Measurements from ENCODE around the gene ME3. TPM values are rescaled to one million over a fixed set of nuclear protein-coding genes. Genes with fewer than 3 reads are reported as not detected.

ME3 gene
- total RNA-seq, 2 donors from 2014 or later = 13.8 to 20.3 TPM

DNA sequence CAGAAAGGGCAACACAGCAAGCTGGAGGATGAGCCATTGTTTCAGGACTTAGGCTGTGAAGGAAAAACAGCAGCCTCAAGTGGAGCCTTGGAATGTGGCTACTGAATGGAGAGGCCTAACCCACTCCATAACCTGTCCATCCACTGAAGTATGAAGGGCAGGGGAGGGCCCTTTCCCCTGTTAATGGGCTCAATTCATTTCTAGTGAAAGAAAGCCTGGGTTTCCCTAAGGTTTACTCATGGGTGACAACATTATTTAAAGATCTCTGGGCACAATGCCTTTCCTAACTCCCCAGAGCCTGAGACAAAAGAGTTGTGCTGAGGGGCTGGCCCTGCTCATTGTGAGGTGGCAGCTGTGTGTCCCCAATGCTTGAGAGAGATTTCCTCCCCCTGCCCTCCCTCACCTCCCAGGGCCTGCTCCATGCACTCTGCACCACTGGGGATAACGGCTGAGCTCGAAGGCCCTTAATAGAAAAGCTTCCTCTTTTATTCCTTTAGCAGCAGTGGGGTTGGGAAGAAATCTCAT is 83.8 kb downstream of the ME3 start:
- no peak for DNase-seq
- no peak overlapping the region for H3K27ac ChIP-seq
- H3K4me1 ChIP-seq = no peaks in the 10 kb centered on the region
- H3K27me3 ChIP-seq = no peaks in the 10 kb centered on the region
- no peak overlapping the region for H3K9ac ChIP-seq (ENCODE audit: low read depth in 2 of 2, low read length in 2 of 2)
- intact Hi-C loops (cut with DNase I) = no loop called here
- TF ChIP-seq, protein P1, sequence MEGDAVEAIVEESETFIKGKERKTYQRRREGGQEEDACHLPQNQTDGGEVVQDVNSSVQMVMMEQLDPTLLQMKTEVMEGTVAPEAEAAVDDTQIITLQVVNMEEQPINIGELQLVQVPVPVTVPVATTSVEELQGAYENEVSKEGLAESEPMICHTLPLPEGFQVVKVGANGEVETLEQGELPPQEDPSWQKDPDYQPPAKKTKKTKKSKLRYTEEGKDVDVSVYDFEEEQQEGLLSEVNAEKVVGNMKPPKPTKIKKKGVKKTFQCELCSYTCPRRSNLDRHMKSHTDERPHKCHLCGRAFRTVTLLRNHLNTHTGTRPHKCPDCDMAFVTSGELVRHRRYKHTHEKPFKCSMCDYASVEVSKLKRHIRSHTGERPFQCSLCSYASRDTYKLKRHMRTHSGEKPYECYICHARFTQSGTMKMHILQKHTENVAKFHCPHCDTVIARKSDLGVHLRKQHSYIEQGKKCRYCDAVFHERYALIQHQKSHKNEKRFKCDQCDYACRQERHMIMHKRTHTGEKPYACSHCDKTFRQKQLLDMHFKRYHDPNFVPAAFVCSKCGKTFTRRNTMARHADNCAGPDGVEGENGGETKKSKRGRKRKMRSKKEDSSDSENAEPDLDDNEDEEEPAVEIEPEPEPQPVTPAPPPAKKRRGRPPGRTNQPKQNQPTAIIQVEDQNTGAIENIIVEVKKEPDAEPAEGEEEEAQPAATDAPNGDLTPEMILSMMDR (IDR thresholded peaks at IDR 0.05) = no peak
- no peak overlapping the region for H3K4me3 ChIP-seq
- H3K9me3 ChIP-seq = no peaks in the 10 kb centered on the region
- no peaks in the 10 kb centered on the region for H3K36me3 ChIP-seq

GRCh38 chr11:86587264-86588193 is 84.9 kb downstream of the ME3 start:
- H3K36me3 ChIP-seq = no peaks in the 10 kb centered on the region
- intact Hi-C loops (cut with DNase I) = no loop called here
- no peaks in the 10 kb centered on the region for H3K4me1 ChIP-seq
- no peaks in the 10 kb centered on the region for H3K27me3 ChIP-seq
- no peak overlapping the region for H3K4me3 ChIP-seq
- H3K27ac ChIP-seq = no peak overlapping the region
- no peak overlapping the region for H3K9ac ChIP-seq (ENCODE audit: low read depth in 2 of 2, low read length in 2 of 2)
- DNase-seq = no peak
- no peaks in the 10 kb centered on the region for H3K9me3 ChIP-seq
- TF ChIP-seq, protein P1 (IDR thresholded peaks at IDR 0.05) = no peak

DNA sequence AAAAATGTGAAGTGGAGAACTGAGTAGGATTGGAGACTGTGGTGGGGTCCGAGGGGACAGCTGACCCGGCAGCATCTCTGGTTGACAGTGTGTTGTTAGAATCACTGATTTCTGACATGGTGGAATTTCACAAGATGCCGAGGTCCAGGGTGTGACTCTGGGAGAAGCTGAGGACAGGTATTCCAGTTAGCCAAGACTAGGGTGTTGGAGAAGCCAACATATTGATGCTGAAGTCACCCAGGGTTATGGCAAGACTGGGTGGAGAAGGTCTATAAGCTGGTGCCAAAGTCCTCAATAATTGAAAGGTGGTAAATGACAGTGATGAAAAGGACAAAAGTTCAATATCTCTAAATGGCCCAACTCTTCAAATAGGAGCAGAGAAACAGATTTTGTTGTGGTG is 86.1 kb downstream of the ME3 start:
- H3K36me3 ChIP-seq = no peaks in the 10 kb centered on the region
- H3K4me1 ChIP-seq = no peaks in the 10 kb centered on the region
- TF ChIP-seq, protein P1 (IDR thresholded peaks at IDR 0.05) = no peak
- H3K27me3 ChIP-seq = no peaks in the 10 kb centered on the region
- H3K27ac ChIP-seq = no peak overlapping the region
- intact Hi-C loops (cut with DNase I) = no loop called here
- DNase-seq = no peak
- no peak overlapping the region for H3K9ac ChIP-seq (ENCODE audit: low read depth in 2 of 2, low read length in 2 of 2)
- no peak overlapping the region for H3K4me3 ChIP-seq
- H3K9me3 ChIP-seq = no peaks in the 10 kb centered on the region

DNA sequence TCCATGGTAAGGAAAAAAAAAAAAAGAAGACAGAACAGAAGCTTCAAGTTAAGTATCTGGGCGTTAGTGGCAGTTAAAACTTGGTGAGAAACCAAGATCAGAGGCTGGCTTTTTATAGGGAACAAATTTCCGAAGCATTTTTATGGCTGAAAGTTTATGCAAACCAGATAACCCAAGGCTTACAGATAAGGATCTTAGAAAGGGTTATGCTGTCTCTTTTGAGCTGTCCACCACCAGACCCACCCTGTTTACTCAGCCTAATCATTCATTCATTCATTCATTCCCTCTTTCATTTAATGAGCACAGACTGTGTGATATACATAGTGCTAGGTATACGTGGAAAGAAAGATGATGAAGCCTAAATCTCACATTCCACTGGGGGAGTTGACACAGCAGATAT is 89.5 kb downstream of the ME3 start:
- Histone ChIP-seq H3K9ac (ENCODE audit: low read depth in 2 of 2, low read length in 2 of 2) (no peak overlapping the region), H3K27me3 (no peaks in the 10 kb centered on the region), H3K4me3 (no peak overlapping the region), H3K27ac (peak overlapping the region; percentile 14), H3K4me1 (peaks cover 4% of the 10 kb centered on the region), H3K9me3 (no peaks in the 10 kb centered on the region), H3K36me3 (no peaks in the 10 kb centered on the region)
- intact Hi-C loops (cut with DNase I) = no loop called here
- no peak for DNase-seq
- TF ChIP-seq, protein P1 (IDR thresholded peaks at IDR 0.05) = no peak

GRCh38 chr11:86580535-86580934 is 91.9 kb downstream of the ME3 start:
- Histone ChIP-seq H3K9ac (ENCODE audit: low read depth in 2 of 2, low read length in 2 of 2) (no peak overlapping the region), H3K9me3 (no peaks in the 10 kb centered on the region), H3K36me3 (no peaks in the 10 kb centered on the region), H3K27ac (no peak overlapping the region), H3K4me3 (no peak overlapping the region), H3K4me1 (peaks cover 4% of the 10 kb centered on the region), H3K27me3 (no peaks in the 10 kb centered on the region)
- no peak for DNase-seq
- intact Hi-C loops (cut with DNase I) = no loop called here
- TF ChIP-seq, protein P1 (IDR thresholded peaks at IDR 0.05) = no peak

All from colonic mucosa (tissue), 4 donors.